Esophagus squamous epithelium (tissue), 5 donors: ENCODE data around the gene PLCB1. TPM values are rescaled to one million over a fixed set of nuclear protein-coding genes. Genes with fewer than 3 reads are reported as not detected.

ENCODE experiments used
- DNase-seq: peaks from one replicate; lab custom pipeline; 2025; lab: John Stamatoyannopoulos, UW
- H3K27ac ChIP-seq, 4 donors: fragments of 200-600 bp; sonication (generic); one replicate each; pipeline ENCODE4 v1.5.1; 2016 to 2019; ENCODE audit warnings: mild to moderate bottlenecking in 1 of 4
- H3K27me3 ChIP-seq, 4 donors: fragments of 200-600 bp; sonication (generic); 1 replicate in 3 of 4; 2 replicates in 1 of 4; pipeline versions ENCODE4 v1.5.1 to v1.6.0; 2017 to 2021; ENCODE audit warnings: antibody characterized with exemption in 1 of 4
- H3K36me3 ChIP-seq, 3 donors: fragments of 200-600 bp; sonication (generic); one replicate each; pipeline ENCODE4 v1.5.1; 2016 to 2019
- H3K4me1 ChIP-seq, 3 donors: fragments of 200-600 bp; sonication (generic); one replicate each; pipeline ENCODE4 v1.5.1; 2017 to 2019
- H3K4me3 ChIP-seq, 4 donors: fragments of 200-600 bp; sonication (generic); 1 replicate in 3 of 4; 2 replicates in 1 of 4; pipeline ENCODE4 v1.5.1; 2016 to 2019; ENCODE audit warnings: mild to moderate bottlenecking in 2 of 4, moderate library complexity in 1 of 4
- H3K9me3 ChIP-seq, 3 donors: fragments of 200-600 bp; sonication (generic); one replicate each; pipeline ENCODE4 v1.5.1; 2016 to 2019
- POLR2A ChIP-seq, 4 donors: fragments of 450-650 bp; IDR thresholded peaks; one replicate each; pipeline ENCODE4 v1.6.1; 2017; ENCODE audit warnings: antibody characterized with exemption in 4 of 4, mild to moderate bottlenecking in 4 of 4, moderate library complexity in 3 of 4
- WGBS, 2 donors: methylation state at CpG; one replicate each; pipeline ENCODE4 v1.1.5; 2018; 5-methylcytosine and 5-hydroxymethylcytosine counted together
- intact Hi-C: fragments of 100-400 bp; cut with DNase I; formaldehyde crosslinking; loops from one replicate; pipeline ENCODE4 v1.15.0; 2022
- total RNA-seq, 4 donors: library from RNA; depleted of rRNA; stranded (reverse); fragments of >200 nt; gene quantifications; one replicate each; pipeline ENCODE4 v1.1.0, GENCODE V29; 2016
- TF ChIP-seq, protein P1 (sequence below), 6 experiments: fragments of 450-650 bp in 4 of 6; fragments of 200-600 bp in 2 of 6; sonication (generic) in 2 of 6; IDR thresholded peaks; one replicate each; pipeline ENCODE4 v1.5.1; 2016 to 2019; ENCODE audit warnings: antibody characterized with exemption in 6 of 6, mild to moderate bottlenecking in 4 of 6, moderate library complexity in 4 of 6
- donor health status: DM: yes; HTN: yes; CAD: no.

PLCB1 gene
- total RNA-seq, 4 donors from 2014 or later, result 1.9 to 20.4 (median 5.0) TPM

DNA sequence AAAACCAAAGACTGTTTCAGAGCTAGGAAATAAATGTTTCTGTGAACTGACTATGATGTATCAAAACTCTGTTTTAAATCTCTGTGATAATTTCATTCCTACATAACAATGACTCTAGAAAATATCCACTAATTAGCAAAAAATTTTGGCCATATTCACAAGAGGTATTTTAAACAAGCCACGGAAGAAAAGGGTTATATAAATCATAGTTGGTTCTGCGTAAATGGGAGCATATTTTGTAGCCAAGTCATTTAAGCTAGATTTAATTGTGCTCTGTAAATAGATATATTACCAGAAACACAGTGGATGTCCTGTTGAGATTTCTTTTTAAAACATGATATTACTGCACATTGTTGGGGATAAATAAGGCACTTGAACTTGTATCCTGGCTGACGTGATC lies 520.3 kb downstream of the PLCB1 start:
- Histone ChIP-seq H3K9me3 (no peaks in the 10 kb centered on the region), H3K27me3 (no peaks in the 10 kb centered on the region), H3K4me3 (no peak overlapping the region), H3K27ac (no peak overlapping the region), H3K36me3 (no peaks in the 10 kb centered on the region), H3K4me1 (peaks cover 0 to 6% (median 0%) of the 10 kb centered on the region in 3 donors)
- TF ChIP-seq, protein P1, sequence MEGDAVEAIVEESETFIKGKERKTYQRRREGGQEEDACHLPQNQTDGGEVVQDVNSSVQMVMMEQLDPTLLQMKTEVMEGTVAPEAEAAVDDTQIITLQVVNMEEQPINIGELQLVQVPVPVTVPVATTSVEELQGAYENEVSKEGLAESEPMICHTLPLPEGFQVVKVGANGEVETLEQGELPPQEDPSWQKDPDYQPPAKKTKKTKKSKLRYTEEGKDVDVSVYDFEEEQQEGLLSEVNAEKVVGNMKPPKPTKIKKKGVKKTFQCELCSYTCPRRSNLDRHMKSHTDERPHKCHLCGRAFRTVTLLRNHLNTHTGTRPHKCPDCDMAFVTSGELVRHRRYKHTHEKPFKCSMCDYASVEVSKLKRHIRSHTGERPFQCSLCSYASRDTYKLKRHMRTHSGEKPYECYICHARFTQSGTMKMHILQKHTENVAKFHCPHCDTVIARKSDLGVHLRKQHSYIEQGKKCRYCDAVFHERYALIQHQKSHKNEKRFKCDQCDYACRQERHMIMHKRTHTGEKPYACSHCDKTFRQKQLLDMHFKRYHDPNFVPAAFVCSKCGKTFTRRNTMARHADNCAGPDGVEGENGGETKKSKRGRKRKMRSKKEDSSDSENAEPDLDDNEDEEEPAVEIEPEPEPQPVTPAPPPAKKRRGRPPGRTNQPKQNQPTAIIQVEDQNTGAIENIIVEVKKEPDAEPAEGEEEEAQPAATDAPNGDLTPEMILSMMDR (IDR thresholded peaks at IDR 0.05), result no peak
- no peak for TF ChIP-seq POLR2A (IDR thresholded peaks at IDR 0.05)
- intact Hi-C loops, result no loop called here
- DNase-seq, result no peak
- 55 to 74% methylated on average over 3 of the region's 3 CpGs for WGBS, 2 donors

DNA sequence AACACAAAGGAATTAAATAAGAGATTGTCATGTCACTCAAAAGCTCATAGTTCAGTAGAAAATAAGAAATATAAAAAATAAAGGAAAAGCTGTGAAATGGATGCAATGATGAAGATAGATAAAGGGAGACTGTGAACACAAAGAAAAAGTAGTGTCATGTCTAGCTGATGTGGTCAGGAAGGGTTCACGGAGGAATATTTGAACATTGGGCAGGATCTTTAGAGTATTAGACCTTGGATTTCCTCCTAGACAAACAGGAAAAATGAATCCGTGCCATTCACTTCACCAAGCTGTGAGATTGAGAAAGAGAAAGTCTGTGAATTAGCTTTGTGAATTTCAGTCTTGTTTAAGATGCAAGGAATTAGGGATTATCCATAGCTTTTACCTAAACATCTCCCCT lies 522.4 kb downstream of the PLCB1 start:
- Histone ChIP-seq H3K36me3 (no peaks in the 10 kb centered on the region), H3K27ac (no peak overlapping the region), H3K4me1 (no peaks in the 10 kb centered on the region), H3K4me3 (no peak overlapping the region), H3K9me3 (no peaks in the 10 kb centered on the region), H3K27me3 (no peaks in the 10 kb centered on the region)
- intact Hi-C loops, result no loop called here
- no peak for DNase-seq
- no peak for TF ChIP-seq POLR2A (IDR thresholded peaks at IDR 0.05)
- TF ChIP-seq, protein P1 (IDR thresholded peaks at IDR 0.05), result no peak
- 43 to 69% methylated on average over 2 of the region's 2 CpGs for WGBS, 2 donors

DNA sequence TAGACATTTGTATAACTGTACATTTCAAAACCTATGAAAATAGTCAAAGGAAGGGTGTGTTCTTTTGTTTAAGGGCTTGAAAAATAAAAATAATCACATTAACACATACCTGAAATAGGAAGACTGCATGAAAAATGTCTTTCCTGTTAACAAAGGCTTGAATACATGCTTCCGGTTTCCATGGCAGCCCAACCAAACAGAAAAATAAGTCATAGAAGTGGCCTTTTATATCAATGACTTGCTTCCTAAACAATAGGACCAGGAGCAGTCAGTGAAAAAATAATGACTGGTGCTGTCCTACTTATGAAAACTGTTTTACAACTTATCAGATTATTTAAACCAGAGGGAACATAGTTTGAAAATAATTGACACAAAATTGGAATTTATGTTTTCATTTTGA lies 524.3 kb downstream of the PLCB1 start:
- Histone ChIP-seq H3K4me3 (no peak overlapping the region), H3K27me3 (no peaks in the 10 kb centered on the region), H3K36me3 (no peaks in the 10 kb centered on the region), H3K4me1 (no peaks in the 10 kb centered on the region), H3K27ac (no peak overlapping the region), H3K9me3 (no peaks in the 10 kb centered on the region)
- DNase-seq, result no peak
- 58 to 67% methylated on average over 1 of the region's 1 CpG for WGBS, 2 donors
- no peak for TF ChIP-seq POLR2A (IDR thresholded peaks at IDR 0.05)
- TF ChIP-seq, protein P1 (IDR thresholded peaks at IDR 0.05), result no peak
- intact Hi-C loops, result no loop called here

DNA sequence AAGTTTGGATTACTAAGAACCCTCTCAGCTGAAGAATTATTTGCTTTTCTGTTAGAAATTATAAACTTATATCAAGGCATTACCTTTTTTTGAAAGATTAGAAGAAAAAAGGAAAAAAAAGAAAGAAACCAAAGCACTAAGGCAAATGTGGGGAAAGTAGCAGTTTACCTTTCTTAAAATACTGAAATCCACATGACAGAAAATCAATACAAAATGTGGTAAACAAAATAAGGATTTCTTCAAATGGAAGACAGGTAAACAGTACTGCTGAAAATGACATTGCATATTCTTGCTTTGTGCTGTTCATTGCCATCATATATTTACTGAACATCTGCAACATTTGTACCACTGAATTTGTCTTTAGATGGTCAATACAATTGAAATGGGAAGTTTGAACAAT lies 525.6 kb downstream of the PLCB1 start:
- no peaks in the 10 kb centered on the region for H3K36me3 ChIP-seq
- no peak overlapping the region for H3K4me3 ChIP-seq
- no peak for DNase-seq
- TF ChIP-seq, protein P1 (IDR thresholded peaks at IDR 0.05), result no peak
- TF ChIP-seq POLR2A (IDR thresholded peaks at IDR 0.05), result no peak
- no peaks in the 10 kb centered on the region for H3K9me3 ChIP-seq
- no peak overlapping the region for H3K27ac ChIP-seq
- no peaks in the 10 kb centered on the region for H3K27me3 ChIP-seq
- no peaks in the 10 kb centered on the region for H3K4me1 ChIP-seq
- intact Hi-C loops, result no loop called here

DNA sequence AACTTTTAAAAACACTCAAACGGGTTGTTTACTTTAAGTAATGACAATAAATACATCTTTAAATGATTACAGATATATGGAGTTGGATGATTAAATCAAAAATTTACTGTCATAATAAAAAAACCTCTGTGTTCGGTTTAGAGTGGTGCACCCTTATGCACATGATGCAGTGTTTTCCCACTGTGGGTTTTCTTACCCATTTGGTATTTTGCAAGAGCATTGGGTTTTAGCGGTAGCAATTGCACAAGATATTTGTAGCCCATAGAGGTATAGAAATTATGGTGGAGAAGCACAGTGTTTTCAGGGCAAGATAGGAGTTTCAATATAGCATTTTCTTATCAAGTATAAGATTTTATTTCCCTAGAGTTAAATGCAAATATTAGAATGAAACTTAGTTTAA lies 526.0 kb downstream of the PLCB1 start:
- intact Hi-C loops, result no loop called here
- WGBS, 2 donors, result 79 to 85% methylated on average over 3 of the region's 3 CpGs
- no peak for DNase-seq
- Histone ChIP-seq H3K4me3 (no peak overlapping the region), H3K36me3 (no peaks in the 10 kb centered on the region), H3K4me1 (no peaks in the 10 kb centered on the region), H3K9me3 (no peaks in the 10 kb centered on the region), H3K27ac (no peak overlapping the region), H3K27me3 (no peaks in the 10 kb centered on the region)
- no peak for TF ChIP-seq POLR2A (IDR thresholded peaks at IDR 0.05)
- TF ChIP-seq, protein P1 (IDR thresholded peaks at IDR 0.05), result no peak
